Naive B cell (primary cell): ENCODE data around the gene PRDX2. TPM values are rescaled to one million over a fixed set of nuclear protein-coding genes. Genes with fewer than 3 reads are reported as not detected.

Experiments
- ATAC-seq, 2 donors: fragments of 150-1000 bp; cut with Tn5 transposase; 2 replicates each; pipeline ENCODE4 v1.10.0; 2021; ENCODE audit warnings: low read depth in 2 of 2, mild to moderate bottlenecking in 2 of 2, moderate library complexity in 2 of 2
- DNase-seq: peaks from one replicate; pipeline ENCODE4 v3.0.0; 2022
- H3K27ac Mint-ChIP-seq, 6 donors: one replicate each; pipeline ENCODE4 v1.8.0; 2020 to 2022; ENCODE audit warnings: mild to moderate bottlenecking in 6 of 6, mixed read lengths in 6 of 6, moderate library complexity in 5 of 6, inconsistent platforms in 2 of 6
- H3K27me3 Mint-ChIP-seq, 3 donors: one replicate each; pipeline ENCODE4 v1.8.0; 2021 to 2022; ENCODE audit warnings: mixed read lengths in 3 of 3, mild to moderate bottlenecking in 1 of 3
- H3K36me3 Mint-ChIP-seq, 2 donors: one replicate each; pipeline ENCODE4 v1.8.0; 2020 to 2022; ENCODE audit warnings: mixed read lengths in 2 of 2, inconsistent platforms in 1 of 2, mild to moderate bottlenecking in 1 of 2
- H3K4me1 Mint-ChIP-seq, 3 donors: one replicate each; pipeline ENCODE4 v1.8.0; 2020 to 2022; ENCODE audit warnings: mixed read lengths in 3 of 3, inconsistent platforms in 1 of 3, mild to moderate bottlenecking in 1 of 3, moderate library complexity in 1 of 3
- H3K4me3 Mint-ChIP-seq, 8 donors: one replicate each; pipeline ENCODE4 v1.8.0; 2020 to 2022; ENCODE audit warnings: mild to moderate bottlenecking in 8 of 8, mixed read lengths in 8 of 8, moderate library complexity in 8 of 8, inconsistent platforms in 2 of 8
- H3K9me3 Mint-ChIP-seq, 7 donors: one replicate each; pipeline ENCODE4 v1.8.0; 2020 to 2022; ENCODE audit warnings: mixed read lengths in 7 of 7, mild to moderate bottlenecking in 5 of 7, inconsistent platforms in 2 of 7, moderate library complexity in 1 of 7
- polyA plus RNA-seq, 6 donors: library from polyadenylated mRNA; unstranded; fragments of 300-500 nt; fragmentation: Illumina TruSeq; gene quantifications; one replicate each; pipeline ENCODE4 v1.2.3, GENCODE V29; 2021; ENCODE audit warnings: low read depth in 6 of 6

PRDX2 gene
- polyA plus RNA-seq, 6 donors from 2014 or later = 96.8 to 203 (median 126) TPM

DNA sequence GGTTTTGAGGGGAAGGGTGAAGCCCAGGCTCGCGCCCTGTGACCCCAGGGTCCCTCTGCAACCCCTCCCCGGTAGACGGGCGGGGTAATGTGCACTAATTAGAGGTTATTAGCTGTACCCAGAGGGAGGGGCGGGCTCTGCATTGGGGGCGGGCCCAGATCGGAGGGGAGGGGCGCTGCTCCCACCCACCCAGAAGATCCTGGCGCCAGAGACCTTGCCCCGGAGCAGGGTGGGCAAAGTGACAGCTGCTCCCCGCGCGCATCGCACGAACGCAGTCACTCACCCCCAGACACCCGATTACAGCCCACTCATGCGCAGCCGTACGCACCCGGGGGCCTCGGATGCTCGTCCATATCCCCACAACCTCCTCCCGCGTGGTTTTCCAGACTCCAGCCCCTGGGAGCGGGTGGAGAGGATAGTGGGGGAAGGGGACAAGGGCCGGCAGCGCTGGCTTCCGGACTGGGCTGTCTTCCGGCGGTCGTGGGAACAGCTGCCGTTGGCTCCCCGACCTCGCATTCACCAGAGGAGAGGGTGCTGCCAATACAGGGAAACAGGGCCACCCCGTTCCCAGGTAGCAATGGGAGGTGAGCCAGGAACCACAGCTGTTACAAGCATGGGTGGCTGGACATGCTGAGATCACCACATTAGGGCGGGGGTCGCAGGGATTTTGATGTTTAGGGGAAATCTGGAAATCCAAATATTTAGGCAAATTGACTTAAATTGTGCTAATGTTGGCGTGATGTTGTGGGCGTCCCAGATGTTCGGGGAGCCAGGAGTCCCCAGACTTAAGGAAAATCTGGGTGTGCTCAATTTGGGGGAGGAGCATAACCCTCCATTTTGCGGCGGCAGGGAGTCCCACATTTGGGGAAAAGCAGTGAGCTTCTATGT, 23.3 kb downstream of the PRDX2 start:
- H3K36me3 Mint-ChIP-seq = no peaks in the 10 kb centered on the region
- peaks cover 26 to 53% (median 42%) of the 10 kb centered on the region in 3 donors for H3K4me1 Mint-ChIP-seq
- peak overlapping the region; percentile 96 to 99 (median 97) for H3K27ac Mint-ChIP-seq
- no peaks in the 10 kb centered on the region for H3K27me3 Mint-ChIP-seq
- H3K9me3 Mint-ChIP-seq = no peaks in the 10 kb centered on the region
- peak; percentile 71 for DNase-seq
- H3K4me3 Mint-ChIP-seq = peak overlapping the region; percentile 82 to 94 (median 88)
- peak; percentile 6 to 9 for ATAC-seq

DNA sequence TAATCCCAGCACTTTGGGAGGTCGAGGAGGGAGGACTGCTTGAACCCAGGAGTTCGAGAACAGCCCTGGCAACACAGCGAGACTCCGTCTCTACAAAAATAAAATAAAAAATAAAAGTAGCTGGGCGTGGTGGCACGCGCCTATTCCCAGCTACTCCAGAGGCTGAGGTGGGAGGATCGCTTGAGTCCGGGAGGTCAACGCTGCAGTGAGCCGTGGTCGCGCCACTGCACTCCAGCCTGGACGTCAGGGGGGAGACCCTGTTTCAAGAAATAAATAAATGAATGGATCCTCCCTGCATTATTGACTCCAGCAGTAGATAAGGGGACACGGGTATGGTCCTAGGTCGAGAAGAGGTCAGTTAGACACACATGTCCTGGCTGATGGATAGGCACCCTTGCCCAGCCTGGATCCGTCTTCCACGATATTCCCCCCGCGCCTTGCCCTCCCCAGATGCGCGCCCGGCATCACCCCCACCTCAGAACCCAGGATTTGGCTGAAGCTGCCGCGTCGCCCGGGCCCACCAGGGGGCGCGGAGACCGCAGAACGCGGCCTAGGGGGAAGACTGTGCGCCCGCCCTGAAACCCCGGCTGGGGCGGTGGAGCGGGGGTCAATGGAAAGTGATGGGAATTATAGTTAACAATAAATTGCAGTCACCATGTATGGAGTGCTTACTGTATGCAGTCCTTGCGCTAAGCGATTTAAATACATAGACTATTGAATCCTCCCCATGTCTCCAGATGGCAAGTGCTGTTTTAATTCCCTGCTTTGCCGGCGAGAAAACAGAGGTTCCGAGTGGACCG, 24.2 kb downstream of the PRDX2 start:
- Mint-ChIP-seq H3K27me3 (no peaks in the 10 kb centered on the region), H3K27ac (peak overlapping the region; percentile 96 to 99 (median 97)), H3K4me3 (peak overlapping the region; percentile 82 to 94 (median 88)), H3K9me3 (no peaks in the 10 kb centered on the region), H3K4me1 (peaks cover 26 to 54% (median 42%) of the 10 kb centered on the region in 3 donors), H3K36me3 (no peaks in the 10 kb centered on the region)
- ATAC-seq = peak; percentile 16 to 20
- peak; percentile 84 for DNase-seq

DNA sequence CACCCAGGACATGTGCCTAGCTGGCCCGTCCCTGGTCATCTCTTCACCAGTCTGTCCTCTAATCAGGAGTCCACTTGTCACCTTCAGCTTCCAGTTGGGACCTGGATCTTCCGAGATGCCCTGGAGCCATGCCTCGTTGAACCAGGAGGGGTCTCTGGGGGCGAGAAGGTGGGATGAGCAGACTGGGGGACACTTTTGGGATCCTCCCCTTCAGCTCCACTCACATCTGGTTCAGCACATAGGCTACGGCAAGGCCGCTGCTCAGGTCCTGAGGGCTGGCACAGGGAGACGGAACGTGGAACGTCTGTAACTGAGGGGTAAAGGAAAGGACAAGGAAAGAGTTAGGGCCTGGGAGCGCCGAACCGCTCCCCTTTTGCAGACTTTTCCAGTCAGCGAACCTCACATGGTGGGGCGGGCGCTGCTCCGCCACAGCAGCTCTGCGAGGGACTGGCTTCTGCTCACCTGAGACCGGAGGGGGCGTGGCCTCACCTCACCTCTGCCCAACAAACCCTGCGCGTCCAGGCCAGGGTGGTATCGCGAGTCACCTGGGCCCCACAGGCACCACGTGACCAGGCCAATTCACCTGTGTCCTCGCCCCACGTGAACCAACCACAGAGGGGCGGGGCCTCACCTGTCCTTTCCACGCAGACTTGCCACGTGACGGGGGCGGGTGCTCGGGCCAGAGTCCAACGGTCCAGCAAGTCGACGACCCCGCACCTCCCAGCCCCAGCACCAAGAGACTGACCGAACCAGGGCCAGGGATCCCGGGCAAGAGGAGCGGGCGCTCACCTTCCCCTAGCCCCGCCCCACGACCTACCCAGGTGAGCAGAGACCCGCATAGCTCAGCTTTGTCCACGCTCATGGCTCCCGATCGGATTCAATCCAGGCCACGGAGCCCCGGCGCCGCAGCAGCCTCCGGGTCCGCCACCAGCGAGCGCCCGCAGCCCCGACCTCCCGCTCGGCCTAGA, 26.7 kb downstream of the PRDX2 start, which contains the start of gene HOOK2:
HOOK2 (minus strand) TSS at position 965 of the 968 bp plus-strand sequence; CDS start at position 862, 103 bp downstream.
- no peaks in the 10 kb centered on the region for H3K9me3 Mint-ChIP-seq
- peak within 1 kb of the TSS; percentile 85 to 92 (median 86) for H3K27ac Mint-ChIP-seq
- DNase-seq (no peak), ATAC-seq (no peak)
- H3K4me1 Mint-ChIP-seq = peaks cover 22 to 42% (median 33%) of the 10 kb centered on the region in 3 donors
- peak within 1 kb of the TSS; percentile 71 to 91 (median 83) for H3K4me3 Mint-ChIP-seq
- no peaks in the 10 kb centered on the region for H3K36me3 Mint-ChIP-seq
- H3K27me3 Mint-ChIP-seq = no peaks in the 10 kb centered on the region

DNA sequence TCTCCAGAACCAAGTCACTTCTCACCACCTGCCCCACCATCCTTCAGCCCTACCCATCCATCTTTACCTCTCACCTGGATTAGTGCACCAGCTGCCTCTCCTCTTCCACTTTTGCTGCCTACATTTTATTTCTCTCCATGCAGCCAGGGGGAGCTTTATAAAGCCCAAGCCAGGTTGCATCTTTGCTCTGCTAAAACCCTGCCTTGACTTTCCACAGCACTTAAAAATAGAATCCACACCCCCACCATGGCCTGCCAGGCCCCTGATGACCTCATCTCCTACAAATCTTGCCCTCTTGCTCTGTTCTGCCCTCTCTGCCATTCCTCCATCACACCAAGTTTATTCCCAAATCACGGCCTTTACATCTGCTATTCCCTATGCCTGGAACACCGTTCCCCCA, 28.0 kb downstream of the PRDX2 start:
- Mint-ChIP-seq H3K4me1 (peaks cover 16 to 29% (median 23%) of the 10 kb centered on the region in 3 donors), H3K4me3 (peak overlapping the region; percentile 0 to 84 (median 60)), H3K36me3 (no peaks in the 10 kb centered on the region), H3K27ac (peak overlapping the region in 1 of 6 donors; percentile 85), H3K27me3 (no peaks in the 10 kb centered on the region), H3K9me3 (no peaks in the 10 kb centered on the region)
- ATAC-seq (no peak), DNase-seq (no peak)

DNA sequence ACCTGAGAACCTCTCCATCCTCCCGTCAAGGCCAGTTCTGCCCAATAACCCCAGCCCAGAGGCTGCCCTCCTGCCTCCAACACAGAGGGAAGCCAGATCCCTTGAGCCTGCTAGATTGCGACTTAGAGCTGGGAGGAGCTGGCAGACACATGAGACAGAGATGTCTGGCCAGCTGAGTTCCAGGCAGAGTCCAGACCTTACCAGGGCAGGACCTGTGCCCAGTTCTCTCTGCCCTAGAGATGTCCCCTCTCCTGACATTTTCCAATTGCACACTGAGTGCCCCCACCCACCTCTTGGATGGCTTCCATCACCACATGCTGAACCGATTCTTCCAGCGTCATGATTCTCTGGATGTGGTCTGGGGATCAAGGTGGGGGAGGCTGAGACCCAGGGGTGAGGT, 29.3 kb downstream of the PRDX2 start:
- H3K27me3 Mint-ChIP-seq = no peaks in the 10 kb centered on the region
- H3K27ac Mint-ChIP-seq = no peak overlapping the region
- peak overlapping the region in 1 of 8 donors; percentile 71 for H3K4me3 Mint-ChIP-seq
- ATAC-seq = no peak
- no peaks in the 10 kb centered on the region for H3K36me3 Mint-ChIP-seq
- H3K9me3 Mint-ChIP-seq = no peaks in the 10 kb centered on the region
- H3K4me1 Mint-ChIP-seq = peaks cover 13 to 19% (median 13%) of the 10 kb centered on the region in 3 donors
- DNase-seq = no peak

DNA sequence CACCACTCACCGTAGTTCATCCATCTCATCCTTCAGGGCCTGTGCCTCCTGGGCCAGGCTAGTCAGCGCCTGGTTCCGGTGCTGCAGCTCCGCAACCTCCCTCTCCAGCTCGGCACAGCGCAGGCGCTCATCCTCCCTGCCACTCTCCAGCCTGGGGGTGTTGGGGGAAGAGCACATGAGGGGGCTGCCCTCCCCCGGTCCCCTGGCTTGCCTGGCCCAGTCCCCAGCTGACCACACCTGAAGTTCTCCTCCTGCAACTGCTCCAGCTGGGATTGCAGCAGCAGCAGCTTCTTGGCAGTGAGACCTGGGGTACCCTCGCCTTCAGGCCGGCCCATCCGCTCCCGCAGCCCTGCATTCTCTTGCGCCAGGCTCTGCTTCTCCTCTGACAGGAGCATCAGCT, 30.7 kb downstream of the PRDX2 start:
- ATAC-seq = no peak
- Mint-ChIP-seq H3K4me3 (no peak overlapping the region), H3K36me3 (no peaks in the 10 kb centered on the region), H3K9me3 (no peaks in the 10 kb centered on the region), H3K27me3 (no peaks in the 10 kb centered on the region), H3K4me1 (peaks cover 15 to 17% (median 16%) of the 10 kb centered on the region in 3 donors), H3K27ac (no peak overlapping the region)
- DNase-seq = no peak

DNA sequence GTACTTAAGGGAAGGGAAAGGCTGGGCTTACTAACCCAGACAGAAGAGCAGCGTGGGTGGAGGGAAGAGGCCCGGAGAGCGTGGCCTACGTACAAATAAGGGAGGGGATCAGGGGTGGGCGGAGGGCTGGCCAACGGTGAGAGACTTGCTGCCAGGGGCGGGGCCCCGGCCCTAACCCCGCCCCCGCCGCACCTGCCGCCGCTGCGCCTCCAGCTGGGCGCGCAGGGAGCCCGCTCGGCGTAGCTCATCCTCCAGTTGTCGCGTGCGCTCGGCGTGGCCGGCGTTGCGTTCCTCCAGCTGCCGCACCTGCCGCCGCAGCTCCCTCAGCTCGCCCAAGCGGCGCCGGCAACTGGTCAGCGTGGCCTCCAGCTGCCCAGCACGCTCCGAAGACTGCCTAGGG, 31.9 kb downstream of the PRDX2 start:
- peak overlapping the region in 1 of 6 donors; percentile 42 for H3K27ac Mint-ChIP-seq
- peaks cover 0 to 1% (median 0%) of the 10 kb centered on the region in 7 donors for H3K9me3 Mint-ChIP-seq
- H3K4me3 Mint-ChIP-seq = peak overlapping the region in 3 of 8 donors; percentile 33 to 42 (median 38)
- H3K27me3 Mint-ChIP-seq = no peaks in the 10 kb centered on the region
- no peaks in the 10 kb centered on the region for H3K36me3 Mint-ChIP-seq
- ATAC-seq (peak; percentile 45 to 74), DNase-seq (no peak)
- peaks cover 12 to 22% (median 17%) of the 10 kb centered on the region in 3 donors for H3K4me1 Mint-ChIP-seq

DNA sequence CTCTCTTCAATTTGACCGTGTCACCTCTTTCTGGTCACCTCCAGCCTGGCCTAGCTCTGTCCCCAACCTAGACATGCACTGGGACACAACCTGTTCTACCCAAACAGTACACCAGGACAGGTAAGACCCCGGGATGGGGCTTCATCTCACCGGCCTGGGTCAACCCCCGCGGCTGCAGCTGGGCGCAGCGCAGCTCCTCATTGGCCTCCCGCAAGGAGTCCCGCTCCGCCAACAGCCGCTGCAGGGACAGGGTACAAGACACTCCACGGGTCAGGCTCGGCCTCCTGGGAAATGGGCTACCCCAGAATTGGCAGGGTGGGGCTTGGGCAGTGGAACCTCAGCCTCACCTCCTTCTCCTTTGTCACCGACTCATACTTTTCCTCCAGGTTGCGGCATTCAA, 33.9 kb downstream of the PRDX2 start:
- H3K27me3 Mint-ChIP-seq = no peaks in the 10 kb centered on the region
- no peaks in the 10 kb centered on the region for H3K36me3 Mint-ChIP-seq
- DNase-seq = no peak
- no peak overlapping the region for H3K27ac Mint-ChIP-seq
- H3K9me3 Mint-ChIP-seq = peaks cover 0 to 1% (median 0%) of the 10 kb centered on the region in 7 donors
- H3K4me1 Mint-ChIP-seq = peaks cover 0 to 12% (median 11%) of the 10 kb centered on the region in 3 donors
- H3K4me3 Mint-ChIP-seq = peak overlapping the region in 1 of 8 donors; percentile 25
- ATAC-seq = no peak

DNA sequence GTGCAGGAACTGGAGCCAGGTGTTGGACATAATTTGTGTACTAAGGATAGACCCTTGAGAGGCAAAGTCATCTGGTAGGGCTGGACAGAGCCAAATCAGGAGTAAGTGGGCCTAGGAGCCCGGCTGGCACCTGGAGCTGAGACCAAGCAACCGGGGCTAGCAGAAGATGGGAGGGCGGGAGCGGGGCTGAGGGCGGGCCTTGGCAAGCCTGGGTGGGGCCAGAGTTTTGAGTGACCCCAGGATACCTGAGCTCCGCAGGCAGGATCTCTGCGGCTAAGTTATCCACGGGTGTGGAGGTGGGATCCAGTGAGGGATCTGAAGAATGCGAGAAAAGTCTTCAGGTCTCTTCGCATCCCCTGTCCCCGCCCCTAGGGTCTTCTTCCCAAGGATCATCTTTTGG, 34.5 kb downstream of the PRDX2 start:
- H3K36me3 Mint-ChIP-seq = no peaks in the 10 kb centered on the region
- ATAC-seq (no peak), DNase-seq (no peak)
- H3K27me3 Mint-ChIP-seq = no peaks in the 10 kb centered on the region
- H3K4me1 Mint-ChIP-seq = peaks cover 0 to 12% (median 11%) of the 10 kb centered on the region in 3 donors
- H3K4me3 Mint-ChIP-seq = peak overlapping the region in 1 of 8 donors; percentile 21
- peaks cover 0 to 1% (median 0%) of the 10 kb centered on the region in 7 donors for H3K9me3 Mint-ChIP-seq
- no peak overlapping the region for H3K27ac Mint-ChIP-seq

DNA sequence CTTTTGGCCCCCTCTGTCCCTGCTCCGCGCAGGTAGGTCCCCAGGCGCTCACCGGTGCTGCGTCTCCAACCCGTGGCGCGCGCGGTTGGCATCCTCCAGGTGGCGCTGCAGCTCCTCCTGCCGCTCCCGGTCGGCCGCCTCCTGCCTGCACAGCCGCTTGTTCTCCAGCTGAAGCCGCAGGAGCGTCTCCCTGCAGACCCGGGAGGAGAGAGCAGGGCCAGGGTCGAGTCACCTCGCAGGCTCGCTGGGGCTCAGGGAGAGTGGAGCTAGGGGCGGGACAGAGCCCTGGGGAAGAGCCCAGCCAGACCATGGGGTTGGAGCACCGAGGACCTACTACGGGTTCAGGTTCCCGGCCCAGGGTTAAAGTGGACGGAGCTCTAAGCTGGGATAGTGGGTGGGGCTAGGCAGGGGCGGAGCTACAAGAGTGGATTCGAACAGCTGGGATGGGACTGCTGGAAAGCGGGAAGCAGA, 35.5 kb downstream of the PRDX2 start:
- H3K27ac Mint-ChIP-seq = peak overlapping the region in 1 of 6 donors; percentile 33
- ATAC-seq = peak; percentile 82 to 93
- peak; percentile 78 for DNase-seq
- peaks cover 0 to 1% (median 0%) of the 10 kb centered on the region in 7 donors for H3K9me3 Mint-ChIP-seq
- peak overlapping the region in 4 of 8 donors; percentile 9 to 74 (median 29) for H3K4me3 Mint-ChIP-seq
- peaks cover 0 to 12% (median 11%) of the 10 kb centered on the region in 3 donors for H3K4me1 Mint-ChIP-seq
- H3K36me3 Mint-ChIP-seq = no peaks in the 10 kb centered on the region
- no peaks in the 10 kb centered on the region for H3K27me3 Mint-ChIP-seq

DNA sequence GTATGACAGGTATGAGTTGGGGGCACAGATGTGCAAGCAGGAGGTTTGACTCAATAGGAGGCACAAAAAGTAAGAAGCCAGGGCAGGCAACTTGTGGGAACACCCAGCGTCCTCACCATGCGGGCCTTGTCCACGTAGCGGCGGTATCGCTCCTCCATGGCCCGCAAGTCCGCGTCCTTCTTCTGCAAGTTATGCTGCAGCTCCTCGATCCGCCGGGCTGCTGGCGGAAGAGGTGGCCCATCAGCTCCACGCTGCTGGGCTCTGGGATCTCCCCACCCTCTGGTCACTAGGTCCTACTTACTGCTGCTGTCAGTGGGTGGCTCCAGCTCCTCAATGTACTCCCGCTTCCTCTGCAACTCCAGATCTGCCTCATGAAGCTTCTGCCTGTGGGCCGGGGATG, 36.9 kb downstream of the PRDX2 start:
- ATAC-seq = no peak
- Mint-ChIP-seq H3K27ac (peak overlapping the region in 1 of 6 donors; percentile 66), H3K4me1 (peaks cover 3 to 17% (median 9%) of the 10 kb centered on the region in 3 donors), H3K27me3 (no peaks in the 10 kb centered on the region), H3K36me3 (no peaks in the 10 kb centered on the region), H3K9me3 (peaks cover 0 to 1% (median 0%) of the 10 kb centered on the region in 7 donors), H3K4me3 (no peak overlapping the region)
- DNase-seq = no peak

DNA sequence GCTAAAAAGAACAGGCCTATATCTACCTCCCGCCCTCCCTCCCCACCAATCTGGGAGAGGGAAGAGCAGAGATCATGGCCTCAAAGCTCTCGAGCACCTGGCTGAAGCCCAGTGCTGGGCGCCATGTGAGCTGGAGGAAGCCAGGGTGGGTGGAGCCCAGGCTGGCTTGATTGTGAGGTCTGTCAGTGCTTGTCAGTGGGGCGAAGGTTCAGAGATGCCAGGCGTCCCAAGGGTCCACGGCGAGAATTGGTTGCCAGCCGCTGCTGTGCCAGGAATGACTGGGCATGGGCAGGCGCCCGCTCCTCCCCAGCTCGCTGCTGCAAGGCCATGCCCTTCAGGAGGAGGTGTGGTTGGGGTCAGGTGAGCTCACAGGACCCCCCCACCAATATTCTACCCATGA, 38.5 kb downstream of the PRDX2 start:
- H3K27ac Mint-ChIP-seq = no peak overlapping the region
- ATAC-seq (no peak), DNase-seq (no peak)
- no peak overlapping the region for H3K4me3 Mint-ChIP-seq
- H3K4me1 Mint-ChIP-seq = peaks cover 7 to 17% (median 12%) of the 10 kb centered on the region in 3 donors
- no peaks in the 10 kb centered on the region for H3K27me3 Mint-ChIP-seq
- H3K36me3 Mint-ChIP-seq = no peaks in the 10 kb centered on the region
- peaks cover 0 to 1% (median 0%) of the 10 kb centered on the region in 7 donors for H3K9me3 Mint-ChIP-seq
